GM13976 (cell line): ENCODE data around the gene RC3H2.
"Not testable (repeated sequence)": the region's sequence is repeated elsewhere in the genome, so short reads cannot be mapped to it uniquely, and the experiment has no call there.

ENCODE experiments used
- DNase-seq: peaks from one replicate; pipeline ENCODE4 v3.0.0; 2012; ENCODE audit warnings: low spot score
- CTCF ChIP-seq: IDR thresholded peaks from 2 replicates; pipeline ENCODE4 v1.5.1; 2012; ENCODE audit warnings: borderline replicate concordance, mild to moderate bottlenecking; ENCODE audit not compliant: insufficient read depth; ENCODE audit errors: extremely low read depth, missing control alignments, control extremely low read depth
- in situ Hi-C: fragments of 300-500 bp; cut with MboI; formaldehyde crosslinking; loops from one replicate; pipeline ENCODE4 v1.12.0; 2022; ENCODE audit warnings: low sequenced_read_pairs, mixed read lengths, inconsistent platforms; ENCODE audit not compliant: unreplicated experiment

Gene RC3H2

GRCh38 chr9:122900791-122901190, 4.4 kb downstream of the RC3H2 start:
- in situ Hi-C loops = no loop called here
- DNase-seq = peak; percentile 46
- TF ChIP-seq CTCF = no peak

DNA sequence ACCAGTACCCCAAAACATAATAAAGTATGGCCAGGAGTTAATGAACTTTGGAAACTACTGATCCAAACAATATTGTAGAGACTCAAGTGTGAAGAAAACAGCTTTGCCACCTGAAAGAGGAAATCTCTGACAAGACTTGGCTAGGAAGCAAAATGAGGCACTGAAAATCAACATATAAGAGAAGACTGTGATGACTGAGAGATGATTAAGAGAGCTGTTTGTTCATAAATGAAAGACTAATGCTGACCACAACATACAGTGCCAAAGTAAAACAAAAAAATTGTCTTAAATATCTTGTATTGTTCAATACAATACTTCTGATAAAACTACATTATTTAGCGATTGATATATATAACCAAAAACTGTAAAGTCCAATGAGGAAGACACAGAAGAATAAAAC, 7.2 kb downstream of the RC3H2 start:
- in situ Hi-C loops = no loop called here
- DNase-seq = no peak
- TF ChIP-seq CTCF = no peak

DNA sequence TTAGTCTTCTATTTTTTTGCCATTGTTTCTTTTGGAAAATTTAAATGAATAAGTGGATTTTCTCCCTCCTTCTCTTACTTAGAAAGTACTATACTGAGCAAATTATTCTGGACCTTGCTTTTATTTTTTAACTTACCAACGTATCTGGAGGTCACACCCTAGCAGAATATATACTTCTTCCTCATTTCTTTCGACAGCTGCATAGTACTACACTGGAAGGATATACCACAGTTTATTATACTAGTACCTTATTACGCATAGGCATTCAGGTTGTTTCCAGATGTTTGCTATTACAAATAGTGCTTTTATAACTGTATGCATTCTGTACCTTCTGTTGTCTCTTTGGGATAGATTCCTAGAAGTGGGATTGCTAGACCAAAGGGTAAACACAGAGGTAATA, 16.7 kb downstream of the RC3H2 start:
- no peak for TF ChIP-seq CTCF
- DNase-seq = no peak
- in situ Hi-C loops = no loop called here

- no peak for TF ChIP-seq CTCF
- in situ Hi-C loops = no loop called here
- no peak for DNase-seq
These were observed 22.0 kb downstream of the RC3H2 start for GRCh38 chr9:122883125-122883524.

DNA sequence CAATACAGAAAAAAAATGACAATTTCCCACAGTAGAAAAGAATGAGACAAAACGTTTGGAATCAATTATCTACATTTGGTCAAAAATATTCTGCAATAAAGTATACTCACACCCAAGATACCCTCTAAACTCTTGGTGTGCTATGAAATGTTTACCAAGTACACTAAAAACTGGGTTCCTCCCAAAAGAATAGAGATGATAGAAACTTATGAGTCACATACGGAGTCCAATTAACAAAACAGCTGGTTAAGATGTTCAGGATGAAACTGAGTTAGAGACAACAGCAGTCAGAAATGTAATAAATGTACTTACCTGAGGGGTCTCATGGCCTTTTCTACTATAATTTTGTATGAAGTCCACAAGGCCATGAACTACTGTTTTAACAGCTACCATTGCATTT, 25.7 kb downstream of the RC3H2 start:
- DNase-seq = no peak
- in situ Hi-C loops = no loop called here
- no peak for TF ChIP-seq CTCF

- DNase-seq = no peak
- in situ Hi-C loops = no loop called here
- no peak for TF ChIP-seq CTCF
These were observed 29.6 kb downstream of the RC3H2 start for GRCh38 chr9:122875523-122875922.

- DNase-seq, in situ Hi-C loops: not testable (repeated sequence)
These were observed 37.9 kb downstream of the RC3H2 start for GRCh38 chr9:122867276-122867675.
